ENCODE data around the gene RUFY1.
A peak's percentile ranks its signal among the peaks of the same experiment; 100 is the strongest.

Gene RUFY1

GRCh38 chr5:179585941-179586401 lies 35.6 kb downstream of the RUFY1 start:
- TF ChIP-seq POLR2AphosphoS5 (IDR thresholded peaks at IDR 0.05; ENCODE audit: low read depth) (peak; percentile 16; the same call in 1 of the 2 replicates), REST (IDR thresholded peaks at IDR 0.05; ENCODE audit: insufficient replicate concordance, low read depth) (no peak), SPI1 (IDR thresholded peaks at IDR 0.05; ENCODE audit: borderline replicate concordance, low read depth) (peak; percentile 93), CTCF (IDR thresholded peaks at IDR 0.05; ENCODE audit: insufficient read depth, low read length) (no peak), GABPA (IDR thresholded peaks at IDR 0.05; ENCODE audit: low read depth) (no peak)
- H3K27me3 ChIP-seq (ENCODE audit: insufficient read depth, poor library complexity, severe bottlenecking) = no peaks in the 10 kb centered on the region
- no peak overlapping the region for H3K4me3 ChIP-seq (replicated peaks; ENCODE audit: insufficient read depth, low read length)
- peak overlapping the region; percentile 34 for H3K27ac ChIP-seq (replicated peaks)
- DNase-seq (ENCODE audit: low read depth in 1 of 2, low spot score in 1 of 2) = peak in 1 of 2 experiments; percentile 49

GRCh38 chr5:179588166-179588565 lies 37.8 kb downstream of the RUFY1 start:
- Histone ChIP-seq H3K27ac (replicated peaks) (no peak overlapping the region), H3K4me3 (replicated peaks; ENCODE audit: insufficient read depth, low read length) (no peak overlapping the region), H3K27me3 (ENCODE audit: insufficient read depth, poor library complexity, severe bottlenecking) (no peaks in the 10 kb centered on the region)
- DNase-seq (ENCODE audit: low read depth in 1 of 2, low spot score in 1 of 2) = no peak
- TF ChIP-seq CTCF (IDR thresholded peaks at IDR 0.05; ENCODE audit: insufficient read depth, low read length) (no peak), REST (IDR thresholded peaks at IDR 0.05; ENCODE audit: insufficient replicate concordance, low read depth) (peak; percentile 52)

GRCh38 chr5:179595916-179596315 lies 45.6 kb downstream of the RUFY1 start:
- Histone ChIP-seq H3K27me3 (ENCODE audit: insufficient read depth, poor library complexity, severe bottlenecking) (no peaks in the 10 kb centered on the region), H3K27ac (replicated peaks) (no peak overlapping the region), H3K4me3 (replicated peaks; ENCODE audit: insufficient read depth, low read length) (no peak overlapping the region)
- DNase-seq (ENCODE audit: low read depth in 1 of 2, low spot score in 1 of 2) = no peak
- TF ChIP-seq POLR2AphosphoS5 (IDR thresholded peaks at IDR 0.05; ENCODE audit: low read depth) = no peak
- no peak for TF ChIP-seq REST (IDR thresholded peaks at IDR 0.05; ENCODE audit: insufficient replicate concordance, low read depth)
- no peak for TF ChIP-seq GABPA (IDR thresholded peaks at IDR 0.05; ENCODE audit: low read depth)
- no peak for TF ChIP-seq SPI1 (IDR thresholded peaks at IDR 0.05; ENCODE audit: borderline replicate concordance, low read depth)
- no peak for TF ChIP-seq CTCF (IDR thresholded peaks at IDR 0.05; ENCODE audit: insufficient read depth, low read length)

Measured in HL-60 (cell line).